Ammon's horn (tissue), 1 donor: ENCODE measurements around the gene INTS2.
"Not testable (repeated sequence)": the region's sequence is repeated elsewhere in the genome, so short reads cannot be mapped to it uniquely, and the experiment has no call there.

Source experiments
- DNase-seq: peaks from one replicate; pipeline ENCODE4 v3.0.0-alpha.2; 2016; ENCODE audit warnings: low spot score

Gene INTS2

GRCh38 chr17:61819265-61819664, 108.5 kb downstream of the INTS2 start:
- DNase-seq: not testable (repeated sequence)

- DNase-seq: no peak
Observed at GRCh38 chr17:61818225-61818624, 109.6 kb downstream of the INTS2 start.

- DNase-seq: no peak
Observed at GRCh38 chr17:61817452-61817851, 110.3 kb downstream of the INTS2 start.

- no peak for DNase-seq
Observed at GRCh38 chr17:61816538-61816937, 111.2 kb downstream of the INTS2 start.

- no peak for DNase-seq
Observed at GRCh38 chr17:61815863-61816503, 111.8 kb downstream of the INTS2 start.
